Esophagus muscularis mucosa (tissue), 3 donors: ENCODE data around the gene CDNF.

Experiments
- POLR2A ChIP-seq: fragments of 450-650 bp; IDR thresholded peaks from one replicate; pipeline ENCODE4 v1.6.1; 2017; ENCODE audit warnings: antibody characterized with exemption, moderate library complexity, mild to moderate bottlenecking, low read depth
- TF ChIP-seq, protein P1 (sequence below), 3 experiments: fragments of 200-600 bp in 2 of 3; fragments of 450-650 bp in 1 of 3; sonication (generic) in 2 of 3; IDR thresholded peaks; one replicate each; pipeline ENCODE4 v1.5.1; 2017 to 2019; ENCODE audit warnings: antibody characterized with exemption in 3 of 3, mild to moderate bottlenecking in 2 of 3, moderate library complexity in 1 of 3

DNA sequence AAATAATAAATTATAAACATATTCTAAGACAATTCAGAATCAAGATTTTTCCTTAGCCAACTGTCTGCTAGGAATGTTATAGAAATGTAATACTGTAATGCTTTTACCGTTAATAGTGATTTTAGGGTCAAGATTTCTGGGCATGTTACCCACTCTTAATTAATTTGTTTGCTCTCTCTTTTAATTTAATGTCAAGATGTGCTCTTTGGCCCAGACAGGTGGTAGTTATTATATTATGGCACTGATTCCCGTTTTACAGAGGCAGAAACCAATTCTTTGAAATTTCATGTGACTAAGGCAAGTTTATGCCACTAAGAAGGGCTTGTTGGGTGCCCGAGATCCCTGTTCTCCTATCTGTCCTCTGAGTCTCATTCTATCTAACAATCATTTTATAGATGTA, 62.2 kb downstream of the CDNF start:
- TF ChIP-seq, protein P1, sequence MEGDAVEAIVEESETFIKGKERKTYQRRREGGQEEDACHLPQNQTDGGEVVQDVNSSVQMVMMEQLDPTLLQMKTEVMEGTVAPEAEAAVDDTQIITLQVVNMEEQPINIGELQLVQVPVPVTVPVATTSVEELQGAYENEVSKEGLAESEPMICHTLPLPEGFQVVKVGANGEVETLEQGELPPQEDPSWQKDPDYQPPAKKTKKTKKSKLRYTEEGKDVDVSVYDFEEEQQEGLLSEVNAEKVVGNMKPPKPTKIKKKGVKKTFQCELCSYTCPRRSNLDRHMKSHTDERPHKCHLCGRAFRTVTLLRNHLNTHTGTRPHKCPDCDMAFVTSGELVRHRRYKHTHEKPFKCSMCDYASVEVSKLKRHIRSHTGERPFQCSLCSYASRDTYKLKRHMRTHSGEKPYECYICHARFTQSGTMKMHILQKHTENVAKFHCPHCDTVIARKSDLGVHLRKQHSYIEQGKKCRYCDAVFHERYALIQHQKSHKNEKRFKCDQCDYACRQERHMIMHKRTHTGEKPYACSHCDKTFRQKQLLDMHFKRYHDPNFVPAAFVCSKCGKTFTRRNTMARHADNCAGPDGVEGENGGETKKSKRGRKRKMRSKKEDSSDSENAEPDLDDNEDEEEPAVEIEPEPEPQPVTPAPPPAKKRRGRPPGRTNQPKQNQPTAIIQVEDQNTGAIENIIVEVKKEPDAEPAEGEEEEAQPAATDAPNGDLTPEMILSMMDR (IDR thresholded peaks at IDR 0.05) = no peak
- no peak for TF ChIP-seq POLR2A
